Sigmoid colon (tissue), 4 donors: Measurements from ENCODE around the gene DICER1.

Source experiments
- CTCF ChIP-seq, 4 experiments: fragments of 450-650 bp in 3 of 4; fragments of 200-600 bp in 1 of 4; IDR thresholded peaks; one replicate each; pipeline ENCODE4 v1.5.1; 2016 to 2019; ENCODE audit warnings: antibody characterized with exemption in 4 of 4, mild to moderate bottlenecking in 3 of 4, moderate library complexity in 2 of 4
- EP300 ChIP-seq, 4 donors: sonication (generic); formaldehyde crosslinking; IDR thresholded peaks; one replicate each; pipeline ENCODE4 v1.6.1; 2017; ENCODE audit warnings: antibody characterized with exemption in 4 of 4
- POLR2A ChIP-seq, 2 donors: fragments of 450-650 bp; IDR thresholded peaks; one replicate each; pipeline ENCODE4 v1.6.1; 2016; ENCODE audit warnings: antibody characterized with exemption in 2 of 2, mild to moderate bottlenecking in 2 of 2, moderate library complexity in 2 of 2

- TF ChIP-seq CTCF (IDR thresholded peaks at IDR 0.05) (no peak), EP300 (IDR thresholded peaks at IDR 0.05) (no peak), POLR2A (IDR thresholded peaks at IDR 0.05) (no peak)
Observed at GRCh38 chr14:95067526-95067925, 89.8 kb downstream of the DICER1 start.
